ENCODE data around the gene ZRSR2.

GRCh38 chrX:15864023-15864422 is 73.7 kb downstream of the ZRSR2 start:
- no peak for TF ChIP-seq CREB1 (IDR thresholded peaks at IDR 0.05; ENCODE audit: low read depth)
- no peak for TF ChIP-seq EGR1 (IDR thresholded peaks at IDR 0.05)
- TF ChIP-seq EP300 (IDR thresholded peaks at IDR 0.05; ENCODE audit: borderline replicate concordance), result no peak
- TF ChIP-seq, protein P1, sequence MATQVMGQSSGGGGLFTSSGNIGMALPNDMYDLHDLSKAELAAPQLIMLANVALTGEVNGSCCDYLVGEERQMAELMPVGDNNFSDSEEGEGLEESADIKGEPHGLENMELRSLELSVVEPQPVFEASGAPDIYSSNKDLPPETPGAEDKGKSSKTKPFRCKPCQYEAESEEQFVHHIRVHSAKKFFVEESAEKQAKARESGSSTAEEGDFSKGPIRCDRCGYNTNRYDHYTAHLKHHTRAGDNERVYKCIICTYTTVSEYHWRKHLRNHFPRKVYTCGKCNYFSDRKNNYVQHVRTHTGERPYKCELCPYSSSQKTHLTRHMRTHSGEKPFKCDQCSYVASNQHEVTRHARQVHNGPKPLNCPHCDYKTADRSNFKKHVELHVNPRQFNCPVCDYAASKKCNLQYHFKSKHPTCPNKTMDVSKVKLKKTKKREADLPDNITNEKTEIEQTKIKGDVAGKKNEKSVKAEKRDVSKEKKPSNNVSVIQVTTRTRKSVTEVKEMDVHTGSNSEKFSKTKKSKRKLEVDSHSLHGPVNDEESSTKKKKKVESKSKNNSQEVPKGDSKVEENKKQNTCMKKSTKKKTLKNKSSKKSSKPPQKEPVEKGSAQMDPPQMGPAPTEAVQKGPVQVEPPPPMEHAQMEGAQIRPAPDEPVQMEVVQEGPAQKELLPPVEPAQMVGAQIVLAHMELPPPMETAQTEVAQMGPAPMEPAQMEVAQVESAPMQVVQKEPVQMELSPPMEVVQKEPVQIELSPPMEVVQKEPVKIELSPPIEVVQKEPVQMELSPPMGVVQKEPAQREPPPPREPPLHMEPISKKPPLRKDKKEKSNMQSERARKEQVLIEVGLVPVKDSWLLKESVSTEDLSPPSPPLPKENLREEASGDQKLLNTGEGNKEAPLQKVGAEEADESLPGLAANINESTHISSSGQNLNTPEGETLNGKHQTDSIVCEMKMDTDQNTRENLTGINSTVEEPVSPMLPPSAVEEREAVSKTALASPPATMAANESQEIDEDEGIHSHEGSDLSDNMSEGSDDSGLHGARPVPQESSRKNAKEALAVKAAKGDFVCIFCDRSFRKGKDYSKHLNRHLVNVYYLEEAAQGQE (IDR thresholded peaks at IDR 0.05; ENCODE audit: low read depth), result no peak
